GM12878 (cell line): ENCODE measurements around the gene NRXN3. TPM values are rescaled to one million over a fixed set of nuclear protein-coding genes. Genes with fewer than 3 reads are reported as not detected.

Experiments
- ATAC-seq: fragments of 200-7000 bp; cut with Tn5 transposase; 3 replicates; pipeline ENCODE4 v1.9.1; 2020; ENCODE audit warnings: mild to moderate bottlenecking, moderate library complexity
- BruUV-seq: library from RNA; stranded (reverse); fragments of 400-500 nt; replicated peaks from 2 replicates; lab custom pipeline; 2021; lab: Mats Ljungman, UMichigan
- CTCF ChIA-PET: fragments of 300-600 bp; sonication (Branson Sonifier 250); formaldehyde crosslinking; extraction: SDS; loops from one replicate; lab custom pipeline; 2021; ENCODE audit warnings: inconsistent platforms; lab: Yijun Ruan, JAX
- POLR2A ChIA-PET: fragments of 350-600 bp; formaldehyde crosslinking; extraction: SDS; loops from one replicate; lab custom pipeline; 2021; ENCODE audit warnings: inconsistent platforms; lab: Charles Lee
- RAD21 ChIA-PET: fragments of 300-600 bp; sonication (Branson Sonifier 250); formaldehyde crosslinking; loops from one replicate; lab custom pipeline; 2023; ENCODE audit warnings: antibody characterized with exemption; ENCODE audit not compliant: unreplicated experiment; lab: Charles Lee
- SMC1A ChIA-PET: fragments of 300-600 bp; sonication (Branson Sonifier 250); formaldehyde crosslinking; loops from one replicate; lab custom pipeline; 2023; ENCODE audit not compliant: unreplicated experiment, uncharacterized antibody; lab: Charles Lee
- DNase-seq: peaks from one replicate; pipeline ENCODE4 v3.0.0-alpha.2; 2011; ENCODE audit warnings: low read depth, low spot score
- FAIRE-seq: peaks from 3 replicates; lab custom pipeline; 2011; peaks lifted over from hg19 to GRCh38; lab: Jason Lieb, UNC
- H2AFZ ChIP-seq: 2 replicates; pipeline ENCODE4 v1.6.0; 2011; ENCODE audit warnings: low read depth, low read length, control low read depth; ENCODE audit not compliant: control insufficient read depth
- H3K27ac ChIP-seq: 2 replicates; pipeline ENCODE4 v1.5.1; 2011; ENCODE audit warnings: control low read depth; ENCODE audit not compliant: control insufficient read depth, insufficient read depth
- H3K27me3 ChIP-seq, 2 experiments: replicated peaks in 1 of 2; 2 replicates each; pipeline versions ENCODE4 v1.6.0 to v1.6.1; 2011; ENCODE audit warnings: low read length in 1 of 2; ENCODE audit not compliant: control insufficient read depth in 2 of 2, insufficient read depth in 2 of 2
- H3K36me3 ChIP-seq, 2 experiments: 2 replicates each; pipeline ENCODE4 v1.5.1; 2011; ENCODE audit warnings: low read length in 1 of 2; ENCODE audit not compliant: control insufficient read depth in 2 of 2, insufficient read depth in 2 of 2
- H3K4me1 ChIP-seq: 2 replicates; pipeline ENCODE4 v1.6.1; 2011; ENCODE audit warnings: mild to moderate bottlenecking, low read length, moderate library complexity, mixed read lengths; ENCODE audit not compliant: control insufficient read depth, insufficient read depth
- H3K4me2 ChIP-seq: 2 replicates; pipeline ENCODE4 v1.6.0; 2011; ENCODE audit warnings: control low read depth; ENCODE audit not compliant: control insufficient read depth, insufficient read depth
- H3K4me3 ChIP-seq: fragments of 200-600 bp; sonication (generic); 2 replicates; pipeline ENCODE4 v1.5.1; 2016
- H3K79me2 ChIP-seq: 2 replicates; pipeline ENCODE4 v1.6.0; 2011; ENCODE audit warnings: low read length; ENCODE audit not compliant: control insufficient read depth, insufficient read depth
- H3K9ac ChIP-seq: 2 replicates; pipeline ENCODE4 v1.8.0; 2011; ENCODE audit warnings: low read length, control low read depth, mixed read lengths; ENCODE audit not compliant: control insufficient read depth, insufficient read depth
- H3K9me3 ChIP-seq: replicated peaks from 3 replicates; pipeline ENCODE4 v1.5.1; 2011; ENCODE audit warnings: mild to moderate bottlenecking, low read length; ENCODE audit not compliant: control insufficient read depth, insufficient read depth
- H4K20me1 ChIP-seq: 2 replicates; pipeline ENCODE4 v1.6.0; 2011; ENCODE audit not compliant: control insufficient read depth, insufficient read depth
- CEBPB ChIP-seq, 2 experiments: fragments of 150-350 bp in 1 of 2; IDR thresholded peaks; 2 replicates each; pipeline ENCODE4 v1.6.1; 2012 to 2014; ENCODE audit warnings: low read depth in 2 of 2, low read length in 2 of 2, borderline replicate concordance in 1 of 2, inconsistent platforms in 1 of 2
- IRF3 ChIP-seq: fragments of 450-650 bp; IDR thresholded peaks from 2 replicates; pipeline ENCODE4 v1.6.1; 2014; ENCODE audit warnings: mild to moderate bottlenecking
- LARP7 ChIP-seq: fragments of 450-650 bp; IDR thresholded peaks from 2 replicates; pipeline ENCODE4 v1.6.1; 2017; ENCODE audit warnings: mild to moderate bottlenecking
- MYB ChIP-seq: fragments of 150-350 bp; IDR thresholded peaks from 2 replicates; pipeline ENCODE4 v1.6.1; 2014; ENCODE audit warnings: mild to moderate bottlenecking, low read depth, low read length, borderline replicate concordance
- NFIC ChIP-seq: IDR thresholded peaks from 2 replicates; pipeline ENCODE4 v1.6.1; 2012; ENCODE audit warnings: low read depth, mild to moderate bottlenecking, inconsistent platforms, low read length, moderate library complexity
- RCOR1 ChIP-seq: conservative IDR thresholded peaks from 2 replicates; pipeline ENCODE4 v1.6.1; 2012; ENCODE audit warnings: low read depth, low read length, improper control_type of control experiment
- TCF7 ChIP-seq: IDR thresholded peaks from 2 replicates; pipeline ENCODE4 v1.6.1; 2014; ENCODE audit warnings: antibody characterized with exemption, borderline replicate concordance
- USF2 ChIP-seq: IDR thresholded peaks from 2 replicates; pipeline ENCODE4 v1.6.1; 2011; ENCODE audit warnings: low read depth, low read length, improper control_type of control experiment, borderline replicate concordance
- YBX1 ChIP-seq: fragments of 450-650 bp; IDR thresholded peaks from 2 replicates; pipeline ENCODE4 v1.6.1; 2016; ENCODE audit warnings: antibody characterized with exemption
- ZBED1 ChIP-seq: IDR thresholded peaks from 2 replicates; pipeline ENCODE4 v1.6.1; 2016; ENCODE audit warnings: borderline replicate concordance
- WGBS: methylation state at CpG from one replicate; pipeline ENCODE4 v1.1.6; 2016; ENCODE audit warnings: low lambda C conversion rate; ENCODE audit not compliant: insufficient replicate concordance, insufficient coverage; ENCODE audit errors: missing lambda C conversion rate; 5-methylcytosine and 5-hydroxymethylcytosine counted together
- in situ Hi-C: fragments of 300-500 bp; cut with MboI; formaldehyde crosslinking; loops from 9 replicates; pipeline ENCODE4 v1.14.3; 2018; ENCODE audit warnings: mixed read lengths
- intact Hi-C: fragments of 100-400 bp; cut with micrococcal nuclease; formaldehyde crosslinking; loops from one replicate; pipeline ENCODE4 v1.14.2; 2022; ENCODE audit not compliant: unreplicated experiment
- polyA plus RNA-seq, 11 experiments: library from polyadenylated mRNA; depleted of rRNA in 4 of 11; unstranded in 6 of 11; stranded (reverse) in 5 of 11; fragments of >200 nt; fragmentation: Nextera tagmentation in 4 of 11; fragmentation: Illumina TruSeq in 1 of 11; extraction: Ambion mirVana in 4 of 11; extraction: Trizol in 1 of 11; gene quantifications; 1 replicate in 1 of 11; 2 replicates in 10 of 11; pipeline versions ENCODE4 v1.2.1 to v1.2.3, GENCODE V29; 2011 to 2016; ENCODE audit warnings: inconsistent platforms in 2 of 11, missing spikeins in 2 of 11, low read depth in 1 of 11
- total RNA-seq, 4 experiments: library from RNA; depleted of rRNA in 3 of 4; stranded (reverse); fragments of >200 nt in 3 of 4; fragmentation: Illumina TruSeq in 1 of 4; extraction: Trizol in 1 of 4; gene quantifications; 2 replicates each; pipeline versions ENCODE4 v1.2.1 to v1.2.3, GENCODE V29; 2013 to 2021

The NRXN3 gene
- total and polyA plus RNA-seq, 10 of the 15 experiments (the other 5 are each of a cell fraction or from before 2014, with no cell fraction given): 0.52 to 3.3 (median 1.4) TPM

- RAD21 ChIA-PET: no interaction called here
- CTCF ChIA-PET: no interaction called here
- in situ Hi-C loops: no loop called here
These were observed 1612.9 kb downstream of the NRXN3 start for GRCh38 chr14:79783041-79783440.

More at GRCh38 chr14:79783041-79783440, 1612.9 kb downstream of the NRXN3 start:
- ATAC-seq (no peak), DNase-seq (no peak), FAIRE-seq (no peak)
- no TSS peak for BruUV-seq
- Histone ChIP-seq H3K79me2 (no peaks in the 10 kb centered on the region), H3K4me2 (no peak overlapping the region), H4K20me1 (no peaks in the 10 kb centered on the region), H3K4me1 (no peaks in the 10 kb centered on the region), H3K9ac (no peak overlapping the region), H3K27me3 (no peaks in the 10 kb centered on the region), H3K36me3 (no peaks in the 10 kb centered on the region), H2AFZ (no peak overlapping the region), H3K9me3 (no peaks in the 10 kb centered on the region), H3K27ac (no peak overlapping the region), H3K4me3 (no peak overlapping the region)
- WGBS: 2% methylated on average over 4 of the region's 4 CpGs
- TF ChIP-seq USF2: no peak
- no peak for TF ChIP-seq ZBED1
- TF ChIP-seq RCOR1: no peak
- no peak for TF ChIP-seq MYB
- TF ChIP-seq NFIC: no peak
- TF ChIP-seq YBX1: no peak
- no peak for TF ChIP-seq IRF3
- no peak for TF ChIP-seq LARP7
- TF ChIP-seq CEBPB (IDR thresholded peaks at IDR 0.05; ENCODE audit: borderline replicate concordance in 1 of 2, low read depth in 2 of 2, low read length in 2 of 2): no peak
- no peak for TF ChIP-seq TCF7
- SMC1A ChIA-PET: no interaction called here
- POLR2A ChIA-PET: no interaction called here
- intact Hi-C loops: no loop called here
